NCI-H1092 (cell line): ENCODE measurements around the gene BCL6B.
A peak's percentile ranks its signal among the peaks of the same experiment; 100 is the strongest.
"Not testable (repeated sequence)": the region's sequence is repeated elsewhere in the genome, so short reads cannot be mapped to it uniquely, and the experiment has no call there.

Source experiments
- DNase-seq: peaks from one replicate; lab custom pipeline; 2025; lab: John Stamatoyannopoulos, UW

BCL6B gene

GRCh38 chr17:7029096-7029495 lies 6.2 kb downstream of the BCL6B start:
- DNase-seq = no peak

DNA sequence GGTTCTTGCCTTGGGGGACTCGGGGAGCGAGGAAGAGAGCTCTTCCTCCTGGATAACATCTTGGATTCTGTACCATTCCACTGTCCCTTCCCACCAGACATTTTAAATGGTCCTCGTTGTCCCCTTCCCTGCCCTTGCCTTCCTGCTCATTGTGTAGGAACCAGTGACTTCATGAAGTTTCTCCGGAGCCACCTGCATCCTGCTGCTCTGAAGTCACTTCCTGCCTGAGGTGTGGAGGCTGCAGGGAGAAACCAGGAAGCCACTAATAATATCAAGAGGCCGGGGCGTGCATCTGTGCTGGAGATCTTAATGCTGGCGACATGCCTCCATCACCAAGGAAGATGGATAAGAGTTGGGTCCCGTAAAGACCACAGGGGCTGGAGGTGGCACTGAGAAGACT lies 6.8 kb downstream of the BCL6B start:
- DNase-seq = no peak

GRCh38 chr17:7034955-7035590 lies 12.2 kb downstream of the BCL6B start:
- DNase-seq = no peak

- DNase-seq = peak; percentile 85
Observed at GRCh38 chr17:7035591-7036368, 12.9 kb downstream of the BCL6B start, which contains the start of gene SLC16A13. Gene SLC16A13 (plus strand): TSS chr17:7036015. CDS start chr17:7036383, 368 bp downstream.

GRCh38 chr17:7038025-7038862 lies 15.4 kb downstream of the BCL6B start:
- no peak for DNase-seq

GRCh38 chr17:7039832-7040231 lies 17.0 kb downstream of the BCL6B start:
- DNase-seq = no peak

GRCh38 chr17:7041607-7042500 lies 19.0 kb downstream of the BCL6B start:
- DNase-seq = no peak

DNA sequence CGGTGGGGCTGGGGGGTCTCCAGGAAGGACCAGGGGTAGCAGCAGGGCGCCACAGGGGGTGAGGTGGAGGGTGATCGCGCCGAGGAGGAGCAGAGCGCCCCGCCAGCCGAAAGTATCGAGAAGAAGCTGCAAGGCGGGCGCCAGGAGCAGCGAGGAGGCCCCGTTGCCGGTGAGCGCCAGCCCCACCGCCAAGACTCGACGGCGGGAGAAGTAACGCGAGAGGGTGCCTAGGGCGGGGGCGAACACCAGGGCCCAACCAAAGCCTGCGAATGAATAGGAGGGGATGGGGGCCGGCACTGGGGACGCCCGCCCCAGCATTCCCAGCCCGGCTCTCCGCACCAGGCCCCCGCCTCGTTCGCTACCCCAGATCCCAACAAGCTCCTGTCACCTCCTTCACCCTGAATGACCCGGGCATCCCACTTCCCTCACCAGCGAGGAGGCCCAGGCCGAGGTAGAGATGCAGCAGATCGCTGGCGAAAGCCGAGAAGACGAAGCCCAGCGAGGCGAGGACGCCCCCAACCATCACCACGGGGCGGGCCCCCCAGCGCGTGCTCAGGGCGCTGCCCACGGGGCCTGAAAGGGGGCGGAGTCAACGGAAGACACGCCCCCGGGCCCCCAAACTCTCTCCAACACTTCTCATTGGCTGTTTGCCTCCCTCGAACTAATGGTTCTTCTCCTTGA lies 19.8 kb downstream of the BCL6B start:
- DNase-seq = no peak

DNA sequence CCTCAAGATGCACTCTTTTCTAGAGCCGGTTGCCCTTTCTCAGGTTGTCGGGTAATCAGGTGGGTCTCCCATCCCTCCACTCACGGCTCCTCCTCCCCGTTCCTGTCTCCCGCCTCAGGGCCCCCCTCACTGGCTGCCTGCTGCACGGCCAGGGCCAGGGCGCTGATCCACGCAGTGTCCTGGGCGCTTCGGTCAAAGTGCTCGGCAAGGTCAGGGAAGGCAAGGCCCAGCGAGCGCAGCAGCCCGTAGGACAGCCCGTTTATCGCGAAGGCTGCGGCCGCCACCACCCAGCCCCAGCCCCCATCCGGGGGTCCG lies 20.3 kb downstream of the BCL6B start:
- no peak for DNase-seq

GRCh38 chr17:7043497-7044198 lies 20.8 kb downstream of the BCL6B start, which contains the start of gene SLC16A11:
Gene SLC16A11 (minus strand): TSS chr17:7044092. CDS start chr17:7043513, 579 bp downstream.
- DNase-seq = peak; percentile 83

DNA sequence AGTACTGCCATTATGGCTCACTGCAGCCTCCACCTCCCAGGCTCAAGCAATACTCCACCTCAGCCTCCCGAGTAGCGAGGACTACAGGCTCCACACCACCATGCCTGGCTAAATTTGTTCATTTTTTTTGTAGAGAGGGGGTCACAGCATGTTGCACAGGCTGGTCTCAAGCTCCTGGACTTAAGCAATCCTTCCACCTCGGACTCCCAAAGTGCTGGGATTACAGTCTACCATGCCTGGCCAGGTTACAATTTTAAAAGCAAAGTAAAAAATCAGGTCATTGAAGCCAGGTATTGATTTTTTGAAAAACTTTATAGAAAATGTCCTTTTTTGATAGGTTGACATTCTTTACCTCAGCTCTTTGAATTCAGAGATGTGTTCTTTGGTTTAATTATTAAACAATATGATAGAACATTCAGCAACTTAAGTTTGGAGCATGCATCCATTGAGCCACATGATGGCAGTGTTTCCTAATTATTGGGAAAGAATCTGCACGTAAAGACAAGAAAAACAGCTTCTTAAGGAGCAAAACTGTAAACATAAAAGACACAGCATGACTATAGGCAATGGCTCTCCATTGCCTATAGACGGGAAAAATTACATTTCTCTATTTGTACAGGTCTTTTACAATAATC lies 22.8 kb downstream of the BCL6B start:
- DNase-seq = peak; percentile 9

- no peak for DNase-seq
Observed at GRCh38 chr17:7046127-7046724, 23.4 kb downstream of the BCL6B start.

DNA sequence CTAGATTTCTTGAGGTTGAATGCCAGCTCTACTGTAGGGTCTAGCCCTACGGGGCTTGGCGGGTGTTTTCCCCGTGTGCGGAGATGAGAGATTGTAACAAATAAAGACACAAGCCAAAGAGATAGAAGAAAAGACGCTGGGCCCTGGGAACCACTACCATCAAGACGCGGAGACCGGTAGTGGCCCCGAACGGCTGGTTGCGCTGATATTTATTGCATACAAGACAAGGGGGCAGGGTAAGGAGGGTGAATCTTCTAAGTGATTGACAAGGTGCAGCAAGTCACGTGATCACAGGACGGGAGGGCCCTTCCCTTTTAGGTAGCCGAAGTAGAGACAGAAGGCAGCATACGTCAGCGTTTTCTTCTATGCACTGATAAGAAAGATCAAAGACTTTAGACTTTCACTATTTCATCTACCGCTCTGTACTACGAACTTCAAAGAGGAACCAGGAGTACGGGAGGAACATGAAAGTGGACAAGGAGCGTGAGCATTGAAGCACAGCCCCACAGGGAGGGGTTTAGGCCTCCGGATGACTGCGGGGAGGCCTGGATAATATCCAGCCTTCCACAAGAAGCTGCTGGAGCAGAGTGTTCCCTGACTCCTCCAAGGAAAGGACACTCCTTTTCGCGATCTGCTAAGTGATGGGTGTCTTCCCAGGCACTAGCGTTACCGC lies 24.0 kb downstream of the BCL6B start:
- DNase-seq = not testable (repeated sequence)

DNA sequence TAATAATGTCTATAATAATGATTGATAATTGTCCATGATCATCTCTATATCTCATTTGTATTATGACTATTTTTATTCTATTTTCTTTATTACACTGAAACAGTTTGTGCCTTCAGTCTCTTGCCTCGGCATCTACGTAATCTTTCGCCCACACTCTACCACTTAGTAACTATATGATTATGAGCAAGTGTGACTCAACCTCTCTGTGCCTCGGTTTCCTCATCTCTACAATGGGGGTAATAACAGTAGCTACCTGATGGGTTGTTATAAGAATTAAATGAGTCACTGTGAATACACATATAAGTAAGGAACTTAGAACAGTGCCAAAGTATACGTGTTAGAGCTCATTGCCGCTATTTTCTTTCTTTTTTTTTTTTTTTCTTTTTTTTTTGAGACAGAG lies 24.7 kb downstream of the BCL6B start:
- no peak for DNase-seq

DNA sequence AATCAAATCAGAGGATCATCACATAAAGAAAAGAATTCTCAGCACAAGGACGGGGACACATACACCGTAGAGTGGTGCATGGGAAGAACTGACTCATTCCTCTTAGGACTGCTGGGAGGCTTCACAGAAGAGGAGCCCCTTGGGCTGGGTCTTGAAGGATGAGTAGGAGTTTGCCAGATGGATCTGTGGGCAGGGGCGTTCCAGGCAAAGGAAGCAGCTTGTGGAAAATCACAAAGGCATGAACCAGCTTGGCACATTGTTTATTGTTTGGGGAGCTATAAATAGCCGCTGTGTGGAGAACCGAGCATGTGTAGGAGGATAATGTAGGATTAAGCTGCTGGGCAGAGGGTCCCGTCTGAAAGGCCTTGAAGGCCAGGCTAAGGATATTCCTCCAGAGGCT lies 26.1 kb downstream of the BCL6B start:
- no peak for DNase-seq

DNA sequence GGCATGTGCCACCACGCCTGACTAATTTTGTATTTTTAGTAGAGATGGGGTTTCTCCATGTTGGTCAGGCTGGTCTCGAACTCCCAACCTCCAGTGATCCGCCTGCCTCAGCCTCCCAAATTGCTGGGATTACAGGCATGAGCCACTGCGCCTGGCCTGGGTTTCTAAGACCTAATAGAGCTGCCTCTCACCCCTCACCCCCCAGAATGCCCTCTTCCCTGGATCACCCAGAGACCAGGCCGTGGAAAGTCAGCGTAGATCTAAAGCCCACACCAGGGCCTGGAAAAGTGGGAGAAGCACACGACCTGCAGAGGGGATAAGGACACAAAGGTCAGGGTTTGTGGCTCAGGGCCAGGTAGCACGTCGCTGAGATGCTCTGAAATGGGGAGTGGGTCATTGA lies 27.7 kb downstream of the BCL6B start:
- not testable (repeated sequence) for DNase-seq

DNA sequence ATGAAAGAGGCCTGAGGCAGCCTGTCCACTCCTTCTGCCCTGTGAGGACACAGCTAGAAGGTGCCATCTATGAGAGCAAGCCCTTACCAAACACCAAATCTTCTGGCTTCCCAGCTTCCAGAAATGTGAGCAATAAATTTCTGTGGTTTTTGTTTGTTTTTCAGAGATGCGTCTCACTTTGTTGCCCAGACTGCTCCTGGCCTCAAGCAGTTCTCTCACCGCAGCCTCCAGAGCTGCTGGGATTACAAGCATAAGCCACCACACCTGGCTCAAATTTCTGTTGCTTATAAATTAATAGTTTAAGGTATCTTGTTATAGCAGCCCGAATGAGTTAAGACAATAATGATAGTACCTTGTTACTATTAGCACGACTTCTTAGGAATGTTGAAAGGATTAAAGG lies 33.5 kb downstream of the BCL6B start:
- DNase-seq = no peak

- no peak for DNase-seq
Observed at GRCh38 chr17:7058831-7059447, 36.1 kb downstream of the BCL6B start.
